PFSK-1 (cell line): ENCODE results near the gene OSTM1.

Source experiments
- FOXP2 ChIP-seq: optimal IDR thresholded peaks from 2 replicates; pipeline ENCODE3; 2011; ENCODE audit warnings: borderline replicate concordance, control low read depth, inconsistent platforms; ENCODE audit not compliant: insufficient read depth; ENCODE audit errors: extremely low read length, extremely low read depth
- POLR2AphosphoS5 ChIP-seq: IDR thresholded peaks from 2 replicates; pipeline ENCODE4 v1.6.1; 2012; ENCODE audit warnings: low read depth, mild to moderate bottlenecking, control low read depth, low read length, moderate library complexity
- SIN3A ChIP-seq: IDR thresholded peaks from 2 replicates; pipeline ENCODE4 v1.6.1; 2012; ENCODE audit warnings: mild to moderate bottlenecking, low read length, moderate library complexity, borderline replicate concordance; ENCODE audit not compliant: insufficient read depth
- TAF1 ChIP-seq: IDR thresholded peaks from 2 replicates; pipeline ENCODE4 v1.6.1; 2012; ENCODE audit warnings: low read length, control low read depth, borderline replicate concordance; ENCODE audit not compliant: insufficient read depth

GRCh38 chr6:108036884-108037283, 37.7 kb downstream of the OSTM1 start:
- TF ChIP-seq POLR2AphosphoS5 = no peak
- no peak for TF ChIP-seq SIN3A
- no peak for TF ChIP-seq TAF1
- TF ChIP-seq FOXP2 = no peak
